Measurements from ENCODE around the gene PCP2. TPM values are rescaled to one million over a fixed set of nuclear protein-coding genes. Genes with fewer than 3 reads are reported as not detected.

Gene PCP2
- total RNA-seq, 1 experiment from 2014 or later: not detected

GRCh38 chr19:7624810-7625209, 8.7 kb downstream of the PCP2 start:
- no CpG with 5 or more reads among the region's 17 CpGs for whole genome bisulfite sequencing (ENCODE audit: extremely low coverage, insufficient read length, low lambda C conversion rate)
- H3K36me3 Mint-ChIP-seq (ENCODE audit: insufficient read depth in 1 of 3, low read depth in 3 of 3): peaks cover 22 to 46% (median 39%) of the 10 kb centered on the region in 3 experiments; a peak in 6 of 7 replicates

More at GRCh38 chr19:7624810-7625209, 8.7 kb downstream of the PCP2 start:
- no peak overlapping the region for H4K5ac ChIP-seq (ENCODE audit: insufficient read length, low read depth, low read length)
- TF ChIP-seq, protein P1, sequence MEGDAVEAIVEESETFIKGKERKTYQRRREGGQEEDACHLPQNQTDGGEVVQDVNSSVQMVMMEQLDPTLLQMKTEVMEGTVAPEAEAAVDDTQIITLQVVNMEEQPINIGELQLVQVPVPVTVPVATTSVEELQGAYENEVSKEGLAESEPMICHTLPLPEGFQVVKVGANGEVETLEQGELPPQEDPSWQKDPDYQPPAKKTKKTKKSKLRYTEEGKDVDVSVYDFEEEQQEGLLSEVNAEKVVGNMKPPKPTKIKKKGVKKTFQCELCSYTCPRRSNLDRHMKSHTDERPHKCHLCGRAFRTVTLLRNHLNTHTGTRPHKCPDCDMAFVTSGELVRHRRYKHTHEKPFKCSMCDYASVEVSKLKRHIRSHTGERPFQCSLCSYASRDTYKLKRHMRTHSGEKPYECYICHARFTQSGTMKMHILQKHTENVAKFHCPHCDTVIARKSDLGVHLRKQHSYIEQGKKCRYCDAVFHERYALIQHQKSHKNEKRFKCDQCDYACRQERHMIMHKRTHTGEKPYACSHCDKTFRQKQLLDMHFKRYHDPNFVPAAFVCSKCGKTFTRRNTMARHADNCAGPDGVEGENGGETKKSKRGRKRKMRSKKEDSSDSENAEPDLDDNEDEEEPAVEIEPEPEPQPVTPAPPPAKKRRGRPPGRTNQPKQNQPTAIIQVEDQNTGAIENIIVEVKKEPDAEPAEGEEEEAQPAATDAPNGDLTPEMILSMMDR (conservative IDR thresholded peaks at IDR 0.05): no peak
- H4K8ac ChIP-seq (replicated peaks; ENCODE audit: insufficient read length, low read depth, low read length): no peak overlapping the region
- Mint-ChIP-seq H3K4me1 (peaks cover 7 to 16% of the 10 kb centered on the region in 2 experiments), H3K27me3 (ENCODE audit: low read depth) (no peaks in the 10 kb centered on the region; the same call in 1 of the 2 replicates), H3K4me3 (no peak overlapping the region), H3K9me3 (no peaks in the 10 kb centered on the region; a peak in 2 of 5 replicates), H3K27ac (no peak overlapping the region)
- H3K27ac ChIP-seq (ENCODE audit: insufficient read length, low read depth, low read length): no peak overlapping the region
- no peak overlapping the region for H3K56ac ChIP-seq (ENCODE audit: insufficient read length, low read depth, low read length)
- no peak overlapping the region for H4K91ac ChIP-seq (ENCODE audit: insufficient read length, low read depth, low read length)
- H3K23ac ChIP-seq (ENCODE audit: insufficient read length, low read depth, low read length): no peak overlapping the region
- H4K20me1 ChIP-seq (ENCODE audit: control insufficient read depth, insufficient read depth, insufficient read length): no peaks in the 10 kb centered on the region
- no peak overlapping the region for H3K9ac ChIP-seq (ENCODE audit: extremely low read depth, insufficient read length, low read length)
- H2BK20ac ChIP-seq (ENCODE audit: low read depth, low read length, poor library complexity, severe bottlenecking): no peak overlapping the region
- H3K14ac ChIP-seq (ENCODE audit: insufficient read depth, low read length): no peak overlapping the region
- DNase-seq: no peak
- H3K79me1 ChIP-seq (ENCODE audit: insufficient read depth, low read depth, low read length, poor library complexity, severe bottlenecking): peaks cover 17% of the 10 kb centered on the region
- peaks cover 2% of the 10 kb centered on the region; the same call in 1 of the 2 replicates for H3K27me3 ChIP-seq (ENCODE audit: insufficient read depth, low read length)
- no peak overlapping the region for H2AFZ ChIP-seq (ENCODE audit: low read length)
- H3K4me2 ChIP-seq (ENCODE audit: insufficient read depth, insufficient read length, low read length): no peak overlapping the region
- no peak overlapping the region for H2BK15ac ChIP-seq (ENCODE audit: low read depth, low read length)
- no peak overlapping the region for H2BK120ac ChIP-seq (ENCODE audit: low read depth, low read length, poor library complexity, severe bottlenecking)
- no peaks in the 10 kb centered on the region for H3K4me1 ChIP-seq (ENCODE audit: insufficient read depth, low read length)
- no peak overlapping the region for H2AK5ac ChIP-seq (ENCODE audit: insufficient read length, low read length)
- H2BK12ac ChIP-seq (ENCODE audit: insufficient read length, low read depth, low read length): no peak overlapping the region
- no peak overlapping the region for H3K4ac ChIP-seq (ENCODE audit: low read depth, low read length)
- H3K23me2 ChIP-seq (ENCODE audit: insufficient read length, low read depth, low read length, poor library complexity, severe bottlenecking): peaks cover 7% of the 10 kb centered on the region
- no peak overlapping the region for H3T11ph ChIP-seq (ENCODE audit: low read length)
- no peak overlapping the region for H3K18ac ChIP-seq (ENCODE audit: insufficient read length, low read depth, low read length)
- no peaks in the 10 kb centered on the region for H3K9me3 ChIP-seq (ENCODE audit: control insufficient read depth, low read depth, low read length)
- peaks cover 21% of the 10 kb centered on the region; the same call in 1 of the 2 replicates for H3K79me2 ChIP-seq (ENCODE audit: insufficient read depth, low read length)
- H2BK5ac ChIP-seq (ENCODE audit: insufficient read length, low read length): no peak overlapping the region
